HEK293 (cell line): Measurements from ENCODE around the gene MEX3A.
A peak's percentile ranks its signal among the peaks of the same experiment; 100 is the strongest.

ENCODE experiments used
- CTCF ChIA-PET: fragments of 350-600 bp; formaldehyde crosslinking; extraction: SDS; loops from one replicate; lab custom pipeline; 2021; ENCODE audit warnings: antibody characterized with exemption; lab: Yijun Ruan, JAX
- POLR2A ChIA-PET: fragments of 300-600 bp; formaldehyde crosslinking; extraction: SDS; loops from one replicate; lab custom pipeline; 2020; ENCODE audit warnings: antibody characterized with exemption, inconsistent platforms; lab: Yijun Ruan, JAX
- H3K27ac ChIP-seq: fragments of 200-500 bp; sonication (Bioruptor generic); 2 replicates; pipeline ENCODE4 v1.5.1; 2014; ENCODE audit warnings: low read depth, low read length, control low read depth, inconsistent platforms; ENCODE audit errors: extremely low read depth
- H3K36me3 ChIP-seq, 2 experiments: fragments of 200-500 bp in 1 of 2; sonication (Bioruptor generic) in 1 of 2; 1 replicate in 1 of 2; 2 replicates in 1 of 2; pipeline ENCODE4 v1.5.1; 2014 to 2017; ENCODE audit warnings: inconsistent platforms in 2 of 2, low read length in 2 of 2; ENCODE audit not compliant: control insufficient read depth in 2 of 2, insufficient read depth in 1 of 2
- H3K4me1 ChIP-seq: fragments of 200-500 bp; sonication (Bioruptor generic); 2 replicates; pipeline ENCODE4 v1.5.1; 2014; ENCODE audit warnings: mild to moderate bottlenecking, low read length, inconsistent platforms; ENCODE audit not compliant: control insufficient read depth, insufficient read depth
- H3K4me3 ChIP-seq: 2 replicates; pipeline ENCODE4 v1.5.1; 2011; ENCODE audit warnings: low read depth, mild to moderate bottlenecking, control low read depth, low read length, moderate library complexity
- H3K9me3 ChIP-seq: fragments of 200-500 bp; sonication (Bioruptor generic); 2 replicates; pipeline ENCODE4 v1.5.1; 2014; ENCODE audit warnings: low read depth, low read length, inconsistent platforms; ENCODE audit not compliant: control insufficient read depth, insufficient read depth
- BCL11B ChIP-seq: fragments of 450-650 bp; formaldehyde crosslinking; IDR thresholded peaks from 2 replicates; pipeline ENCODE4 v1.5.1; 2016; ENCODE audit warnings: low read depth, missing biosample characterization, missing genetic modification characterization
- FEZF1 ChIP-seq: fragments of 450-650 bp; formaldehyde crosslinking; IDR thresholded peaks from 2 replicates; pipeline ENCODE4 v1.5.1; 2016; ENCODE audit warnings: missing biosample characterization, missing genetic modification characterization
- GLI4 ChIP-seq: fragments of 450-650 bp; formaldehyde crosslinking; IDR thresholded peaks from 2 replicates; pipeline ENCODE4 v1.5.1; 2016; ENCODE audit warnings: missing biosample characterization, missing genetic modification characterization
- PRDM1 ChIP-seq: fragments of 450-650 bp; formaldehyde crosslinking; IDR thresholded peaks from 2 replicates; pipeline ENCODE4; 2016; ENCODE audit warnings: missing biosample characterization, missing genetic modification characterization
- SCRT1 ChIP-seq: fragments of 450-650 bp; formaldehyde crosslinking; IDR thresholded peaks from 2 replicates; pipeline ENCODE4 v1.5.1; 2016; ENCODE audit warnings: missing biosample characterization, missing genetic modification characterization, borderline replicate concordance
- SP7 ChIP-seq: fragments of 450-650 bp; formaldehyde crosslinking; IDR thresholded peaks from 2 replicates; pipeline ENCODE4 v1.5.1; 2016; ENCODE audit warnings: missing biosample characterization, missing genetic modification characterization
- ZBTB20 ChIP-seq: fragments of 450-650 bp; formaldehyde crosslinking; IDR thresholded peaks from 2 replicates; pipeline ENCODE4 v1.5.1; 2016; ENCODE audit warnings: missing biosample characterization, missing genetic modification characterization
- ZBTB48 ChIP-seq: fragments of 450-650 bp; formaldehyde crosslinking; IDR thresholded peaks from 2 replicates; pipeline ENCODE4 v1.5.1; 2016; ENCODE audit warnings: missing biosample characterization, missing genetic modification characterization
- ZBTB8A ChIP-seq: fragments of 450-650 bp; formaldehyde crosslinking; IDR thresholded peaks from 2 replicates; pipeline ENCODE4 v1.5.1; 2016; ENCODE audit warnings: missing biosample characterization, missing genetic modification characterization
- ZIC2 ChIP-seq: fragments of 450-650 bp; formaldehyde crosslinking; IDR thresholded peaks from 2 replicates; pipeline ENCODE4 v1.5.1; 2016; ENCODE audit warnings: missing biosample characterization, missing genetic modification characterization
- ZNF114 ChIP-seq: fragments of 450-650 bp; formaldehyde crosslinking; IDR thresholded peaks from 2 replicates; pipeline ENCODE4 v1.5.0; 2017; ENCODE audit warnings: missing biosample characterization, missing genetic modification characterization
- ZNF184 ChIP-seq: fragments of 450-650 bp; IDR thresholded peaks from 2 replicates; pipeline ENCODE4 v1.5.1; 2018; ENCODE audit warnings: missing biosample characterization, mild to moderate bottlenecking, missing genetic modification characterization
- ZNF354C ChIP-seq: fragments of 450-650 bp; formaldehyde crosslinking; IDR thresholded peaks from 2 replicates; pipeline ENCODE4 v1.5.1; 2016; ENCODE audit warnings: missing biosample characterization, missing genetic modification characterization, low read depth, borderline replicate concordance
- ZNF366 ChIP-seq: fragments of 450-650 bp; formaldehyde crosslinking; conservative IDR thresholded peaks from 2 replicates; pipeline ENCODE4 v1.5.1; 2016; ENCODE audit warnings: missing biosample characterization, missing genetic modification characterization
- ZNF37A ChIP-seq: fragments of 450-650 bp; IDR thresholded peaks from 2 replicates; pipeline ENCODE4 v1.5.1; 2018; ENCODE audit warnings: missing biosample characterization, missing genetic modification characterization
- ZNF48 ChIP-seq: fragments of 450-650 bp; formaldehyde crosslinking; IDR thresholded peaks from 2 replicates; pipeline ENCODE4 v1.5.1; 2016; ENCODE audit warnings: missing biosample characterization, missing genetic modification characterization
- ZNF670 ChIP-seq: fragments of 450-650 bp; formaldehyde crosslinking; IDR thresholded peaks from 2 replicates; pipeline ENCODE4 v1.5.1; 2016; ENCODE audit warnings: missing biosample characterization, missing genetic modification characterization, low read depth
- ZNF843 ChIP-seq: fragments of 450-650 bp; formaldehyde crosslinking; IDR thresholded peaks from 2 replicates; pipeline ENCODE4 v1.5.1; 2016; ENCODE audit warnings: missing biosample characterization, missing genetic modification characterization
- ZSCAN30 ChIP-seq: fragments of 450-650 bp; IDR thresholded peaks from 2 replicates; pipeline ENCODE4 v1.5.1; 2018; ENCODE audit warnings: missing biosample characterization, mild to moderate bottlenecking, missing genetic modification characterization, moderate library complexity
- TF ChIP-seq, protein P1 (sequence below): fragments of 450-650 bp; formaldehyde crosslinking; IDR thresholded peaks from 2 replicates; pipeline ENCODE4 v1.5.1; 2017; ENCODE audit warnings: missing biosample characterization, missing genetic modification characterization
- TF ChIP-seq, protein P2 (sequence below): fragments of 450-650 bp; formaldehyde crosslinking; IDR thresholded peaks from 2 replicates; pipeline ENCODE4 v1.5.1; 2016; ENCODE audit warnings: missing biosample characterization, missing genetic modification characterization
- TF ChIP-seq, protein P3 (sequence below): fragments of 450-650 bp; formaldehyde crosslinking; IDR thresholded peaks from 2 replicates; pipeline ENCODE4 v1.5.1; 2016; ENCODE audit warnings: missing biosample characterization, missing genetic modification characterization
- TF ChIP-seq, protein P4 (sequence below): fragments of 450-650 bp; formaldehyde crosslinking; IDR thresholded peaks from 2 replicates; pipeline ENCODE4 v1.5.1; 2016; ENCODE audit warnings: missing biosample characterization, missing genetic modification characterization
- TF ChIP-seq, protein P5 (sequence below): fragments of 450-650 bp; formaldehyde crosslinking; IDR thresholded peaks from 2 replicates; pipeline ENCODE4 v1.5.1; 2016; ENCODE audit warnings: missing biosample characterization, missing genetic modification characterization

Gene MEX3A

DNA sequence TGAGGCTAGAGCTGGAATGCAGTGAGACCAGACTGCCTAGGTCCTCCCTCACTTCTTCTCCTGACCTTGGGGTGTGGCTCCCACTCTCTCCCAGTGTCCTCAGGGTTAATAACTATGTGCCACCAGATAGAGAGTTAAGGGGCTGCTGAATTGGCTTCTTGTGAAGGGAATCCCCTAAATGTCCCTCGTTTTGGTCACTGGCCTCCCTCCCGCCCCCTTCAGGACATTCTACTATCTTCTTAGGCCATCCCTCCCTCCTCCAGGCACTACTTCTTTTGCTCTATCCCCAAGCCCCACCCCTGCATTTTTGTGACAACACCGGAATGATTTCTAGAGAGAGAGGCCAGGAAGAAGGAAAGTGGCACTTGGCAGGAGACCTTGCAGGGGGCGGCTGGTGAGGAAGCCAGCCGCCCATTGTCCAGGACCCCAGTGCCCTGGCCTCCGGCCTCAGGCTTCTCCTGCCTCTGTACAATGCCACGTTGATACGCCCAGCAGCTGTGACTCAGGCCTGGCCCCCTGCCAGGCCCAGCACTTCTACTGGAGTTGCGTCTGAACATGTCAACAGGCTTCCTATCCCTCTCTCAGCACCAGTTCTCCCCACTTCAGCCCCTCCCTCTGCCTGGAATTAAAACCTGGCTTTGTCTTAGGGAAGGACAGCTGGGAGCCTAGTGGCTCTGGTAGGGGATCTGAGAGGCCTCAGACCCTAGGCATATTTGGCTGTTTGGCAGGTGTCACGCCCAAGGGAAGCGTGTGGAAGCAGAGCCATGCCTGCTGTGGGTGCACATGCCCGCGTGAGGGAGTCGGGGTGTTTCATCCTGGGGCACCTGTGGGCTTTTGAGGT, 41.3 kb upstream of the MEX3A start (continued):
- TF ChIP-seq ZSCAN30 (tag by site-specific recombination) (peak; percentile 20; the same call in 1 of the 2 replicates), FEZF1 (peak; percentile 44), SCRT1 (tag by site-specific recombination) (peak; percentile 92), ZNF114 (no peak)
- TF ChIP-seq, protein P1, sequence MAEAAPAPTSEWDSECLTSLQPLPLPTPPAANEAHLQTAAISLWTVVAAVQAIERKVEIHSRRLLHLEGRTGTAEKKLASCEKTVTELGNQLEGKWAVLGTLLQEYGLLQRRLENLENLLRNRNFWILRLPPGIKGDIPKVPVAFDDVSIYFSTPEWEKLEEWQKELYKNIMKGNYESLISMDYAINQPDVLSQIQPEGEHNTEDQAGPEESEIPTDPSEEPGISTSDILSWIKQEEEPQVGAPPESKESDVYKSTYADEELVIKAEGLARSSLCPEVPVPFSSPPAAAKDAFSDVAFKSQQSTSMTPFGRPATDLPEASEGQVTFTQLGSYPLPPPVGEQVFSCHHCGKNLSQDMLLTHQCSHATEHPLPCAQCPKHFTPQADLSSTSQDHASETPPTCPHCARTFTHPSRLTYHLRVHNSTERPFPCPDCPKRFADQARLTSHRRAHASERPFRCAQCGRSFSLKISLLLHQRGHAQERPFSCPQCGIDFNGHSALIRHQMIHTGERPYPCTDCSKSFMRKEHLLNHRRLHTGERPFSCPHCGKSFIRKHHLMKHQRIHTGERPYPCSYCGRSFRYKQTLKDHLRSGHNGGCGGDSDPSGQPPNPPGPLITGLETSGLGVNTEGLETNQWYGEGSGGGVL (tag by site-specific recombination) = peak; percentile 46; the same call in 1 of the 2 replicates
- TF ChIP-seq, all 188 proteins: peak for 58

DNA sequence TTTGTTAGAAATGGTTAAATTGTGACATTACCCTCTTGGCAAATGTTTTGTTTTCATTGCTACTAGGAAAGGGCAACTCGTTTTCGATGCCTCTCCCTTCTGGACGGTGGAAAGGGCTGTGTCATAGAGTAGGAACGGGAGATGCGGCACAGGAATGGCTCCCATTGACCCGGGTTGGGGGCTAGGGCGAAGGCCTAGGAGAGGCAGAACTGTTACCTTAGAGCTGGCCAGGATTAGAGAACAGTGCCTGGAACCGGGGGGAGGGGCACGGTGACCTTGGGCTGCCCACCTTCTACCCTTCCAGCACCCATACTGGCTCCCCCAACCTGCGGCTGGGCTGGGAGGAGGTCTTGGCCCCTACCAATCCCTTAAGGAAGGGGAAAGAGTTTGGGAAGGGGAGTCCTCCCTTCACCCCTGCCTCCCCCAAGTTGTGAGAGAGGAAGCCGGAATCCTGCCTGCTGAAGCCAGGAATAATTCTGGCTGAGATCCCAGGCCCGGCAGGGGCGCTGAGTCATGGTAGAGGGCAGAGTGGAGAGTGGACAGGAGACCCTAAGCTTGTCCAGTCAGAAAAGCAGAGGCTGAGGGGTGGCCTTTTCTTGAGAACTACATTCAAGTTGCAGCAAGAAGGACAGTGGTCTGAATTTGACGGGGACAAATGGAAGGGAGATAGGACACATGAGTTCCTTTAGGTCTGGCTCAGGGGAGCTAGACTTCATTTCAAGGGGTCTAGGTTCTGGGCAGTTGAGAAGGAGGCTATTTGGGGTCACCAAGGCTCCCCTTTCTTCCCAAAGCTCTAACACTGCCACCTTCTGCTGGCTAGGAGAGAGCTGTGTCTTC, 40.5 kb upstream of the MEX3A start:
- H3K4me1 ChIP-seq = peaks cover 28% of the 10 kb centered on the region
- H3K9me3 ChIP-seq = no peaks in the 10 kb centered on the region
- CTCF ChIA-PET = interaction anchor here (0.8 to 25.6 kb wide), 3 partner anchors 7 to 144 kb away, joined by 3 to 1029 read pairs (median 21); no protein-coding TSS in a partner anchor
- POLR2A ChIA-PET = interaction anchor here (0.6 to 2.1 kb wide), 4 partner anchors 8 to 195 kb away, joined by 3 to 8 read pairs (median 4); partner anchors contain the start of gene LMNA
- no peak overlapping the region for H3K4me3 ChIP-seq
- peaks cover 0 to 7% of the 10 kb centered on the region in 2 experiments; a peak in 2 of 3 replicates for H3K36me3 ChIP-seq
- H3K27ac ChIP-seq = peak overlapping the region; percentile 74
- TF ChIP-seq GLI4 (tag by site-specific recombination) = no peak
- 0 out of 2 replicates have a peak, but pooled peaks have one; percentile 6 for TF ChIP-seq ZIC2
- TF ChIP-seq, protein P2, sequence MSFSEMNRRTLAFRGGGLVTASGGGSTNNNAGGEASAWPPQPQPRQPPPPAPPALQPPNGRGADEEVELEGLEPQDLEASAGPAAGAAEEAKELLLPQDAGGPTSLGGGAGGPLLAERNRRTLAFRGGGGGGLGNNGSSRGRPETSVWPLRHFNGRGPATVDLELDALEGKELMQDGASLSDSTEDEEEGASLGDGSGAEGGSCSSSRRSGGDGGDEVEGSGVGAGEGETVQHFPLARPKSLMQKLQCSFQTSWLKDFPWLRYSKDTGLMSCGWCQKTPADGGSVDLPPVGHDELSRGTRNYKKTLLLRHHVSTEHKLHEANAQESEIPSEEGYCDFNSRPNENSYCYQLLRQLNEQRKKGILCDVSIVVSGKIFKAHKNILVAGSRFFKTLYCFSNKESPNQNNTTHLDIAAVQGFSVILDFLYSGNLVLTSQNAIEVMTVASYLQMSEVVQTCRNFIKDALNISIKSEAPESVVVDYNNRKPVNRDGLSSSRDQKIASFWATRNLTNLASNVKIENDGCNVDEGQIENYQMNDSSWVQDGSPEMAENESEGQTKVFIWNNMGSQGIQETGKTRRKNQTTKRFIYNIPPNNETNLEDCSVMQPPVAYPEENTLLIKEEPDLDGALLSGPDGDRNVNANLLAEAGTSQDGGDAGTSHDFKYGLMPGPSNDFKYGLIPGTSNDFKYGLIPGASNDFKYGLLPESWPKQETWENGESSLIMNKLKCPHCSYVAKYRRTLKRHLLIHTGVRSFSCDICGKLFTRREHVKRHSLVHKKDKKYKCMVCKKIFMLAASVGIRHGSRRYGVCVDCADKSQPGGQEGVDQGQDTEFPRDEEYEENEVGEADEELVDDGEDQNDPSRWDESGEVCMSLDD (tag by site-specific recombination) = no peak
- TF ChIP-seq BCL11B (tag by site-specific recombination) = peak; percentile 73
- no peak for TF ChIP-seq ZNF37A
- TF ChIP-seq, protein P3, sequence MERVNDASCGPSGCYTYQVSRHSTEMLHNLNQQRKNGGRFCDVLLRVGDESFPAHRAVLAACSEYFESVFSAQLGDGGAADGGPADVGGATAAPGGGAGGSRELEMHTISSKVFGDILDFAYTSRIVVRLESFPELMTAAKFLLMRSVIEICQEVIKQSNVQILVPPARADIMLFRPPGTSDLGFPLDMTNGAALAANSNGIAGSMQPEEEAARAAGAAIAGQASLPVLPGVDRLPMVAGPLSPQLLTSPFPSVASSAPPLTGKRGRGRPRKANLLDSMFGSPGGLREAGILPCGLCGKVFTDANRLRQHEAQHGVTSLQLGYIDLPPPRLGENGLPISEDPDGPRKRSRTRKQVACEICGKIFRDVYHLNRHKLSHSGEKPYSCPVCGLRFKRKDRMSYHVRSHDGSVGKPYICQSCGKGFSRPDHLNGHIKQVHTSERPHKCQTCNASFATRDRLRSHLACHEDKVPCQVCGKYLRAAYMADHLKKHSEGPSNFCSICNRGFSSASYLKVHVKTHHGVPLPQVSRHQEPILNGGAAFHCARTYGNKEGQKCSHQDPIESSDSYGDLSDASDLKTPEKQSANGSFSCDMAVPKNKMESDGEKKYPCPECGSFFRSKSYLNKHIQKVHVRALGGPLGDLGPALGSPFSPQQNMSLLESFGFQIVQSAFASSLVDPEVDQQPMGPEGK (tag by site-specific recombination) = 0 out of 2 replicates have a peak, but pooled peaks have one; percentile 43
- no peak for TF ChIP-seq ZNF843 (tag by site-specific recombination)
- TF ChIP-seq ZNF184 (tag by site-specific recombination) = no peak
- TF ChIP-seq SP7 (tag by site-specific recombination) = no peak
- TF ChIP-seq ZNF354C (tag by site-specific recombination) = no peak
- TF ChIP-seq, protein P4, sequence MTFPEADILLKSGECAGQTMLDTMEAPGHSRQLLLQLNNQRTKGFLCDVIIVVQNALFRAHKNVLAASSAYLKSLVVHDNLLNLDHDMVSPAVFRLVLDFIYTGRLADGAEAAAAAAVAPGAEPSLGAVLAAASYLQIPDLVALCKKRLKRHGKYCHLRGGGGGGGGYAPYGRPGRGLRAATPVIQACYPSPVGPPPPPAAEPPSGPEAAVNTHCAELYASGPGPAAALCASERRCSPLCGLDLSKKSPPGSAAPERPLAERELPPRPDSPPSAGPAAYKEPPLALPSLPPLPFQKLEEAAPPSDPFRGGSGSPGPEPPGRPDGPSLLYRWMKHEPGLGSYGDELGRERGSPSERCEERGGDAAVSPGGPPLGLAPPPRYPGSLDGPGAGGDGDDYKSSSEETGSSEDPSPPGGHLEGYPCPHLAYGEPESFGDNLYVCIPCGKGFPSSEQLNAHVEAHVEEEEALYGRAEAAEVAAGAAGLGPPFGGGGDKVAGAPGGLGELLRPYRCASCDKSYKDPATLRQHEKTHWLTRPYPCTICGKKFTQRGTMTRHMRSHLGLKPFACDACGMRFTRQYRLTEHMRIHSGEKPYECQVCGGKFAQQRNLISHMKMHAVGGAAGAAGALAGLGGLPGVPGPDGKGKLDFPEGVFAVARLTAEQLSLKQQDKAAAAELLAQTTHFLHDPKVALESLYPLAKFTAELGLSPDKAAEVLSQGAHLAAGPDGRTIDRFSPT (tag by site-specific recombination) = peak; percentile 66; the same call in 1 of the 2 replicates
- TF ChIP-seq ZBTB48 (tag by site-specific recombination) = peak; percentile 21; the same call in 1 of the 2 replicates
- TF ChIP-seq, protein P5, sequence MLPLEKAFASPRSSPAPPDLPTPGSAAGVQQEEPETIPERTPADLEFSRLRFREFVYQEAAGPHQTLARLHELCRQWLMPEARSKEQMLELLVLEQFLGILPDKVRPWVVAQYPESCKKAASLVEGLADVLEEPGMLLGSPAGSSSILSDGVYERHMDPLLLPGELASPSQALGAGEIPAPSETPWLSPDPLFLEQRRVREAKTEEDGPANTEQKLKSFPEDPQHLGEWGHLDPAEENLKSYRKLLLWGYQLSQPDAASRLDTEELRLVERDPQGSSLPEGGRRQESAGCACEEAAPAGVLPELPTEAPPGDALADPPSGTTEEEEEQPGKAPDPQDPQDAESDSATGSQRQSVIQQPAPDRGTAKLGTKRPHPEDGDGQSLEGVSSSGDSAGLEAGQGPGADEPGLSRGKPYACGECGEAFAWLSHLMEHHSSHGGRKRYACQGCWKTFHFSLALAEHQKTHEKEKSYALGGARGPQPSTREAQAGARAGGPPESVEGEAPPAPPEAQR (tag by site-specific recombination) = no peak
- TF ChIP-seq ZBTB20 = no peak
- TF ChIP-seq ZNF670 = no peak
- peak; percentile 90 for TF ChIP-seq PRDM1 (tag by site-specific recombination)
- TF ChIP-seq ZBTB8A = no peak
- peak; percentile 33; the same call in 1 of the 2 replicates for TF ChIP-seq ZNF366 (tag by site-specific recombination)
- TF ChIP-seq ZNF48 (tag by site-specific recombination) = no peak
